GM12875 (cell line): Measurements from ENCODE around the gene CCL19.

Experiments
- H3K4me3 ChIP-seq: one replicate; pipeline ENCODE4 v1.5.1; 2011; ENCODE audit warnings: low read depth, low read length, control low read depth
- CTCF ChIP-seq: IDR thresholded peaks from 2 replicates; pipeline ENCODE4 v1.5.1; 2011; ENCODE audit warnings: low read depth, mild to moderate bottlenecking, control low read depth, inconsistent platforms, low read length, moderate library complexity, borderline replicate concordance; ENCODE audit not compliant: insufficient read depth

The CCL19 gene

GRCh38 chr9:34653151-34654072 lies 37.7 kb downstream of the CCL19 start:
- TF ChIP-seq CTCF: no peak
- H3K4me3 ChIP-seq: no peak overlapping the region

DNA sequence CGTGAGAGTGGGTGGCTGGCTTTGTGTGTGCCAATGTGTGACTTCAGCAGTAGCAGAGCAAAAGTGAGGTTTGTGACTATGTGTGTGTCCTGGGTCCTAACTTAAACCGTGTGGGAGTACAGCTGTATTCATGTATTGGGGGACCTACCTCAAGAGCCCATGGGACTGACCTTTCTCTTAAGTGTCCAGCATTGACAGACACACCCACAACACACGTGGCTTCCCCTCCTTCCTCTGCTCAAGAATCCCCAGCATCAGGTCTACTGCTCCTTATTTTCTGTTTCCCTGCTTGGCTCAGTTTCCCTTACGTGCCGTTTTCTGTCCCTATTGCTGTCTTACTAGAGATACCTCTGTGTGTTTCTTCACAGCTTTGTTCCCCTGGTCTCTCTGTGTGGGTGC lies 38.5 kb downstream of the CCL19 start:
- no peak overlapping the region for H3K4me3 ChIP-seq
- TF ChIP-seq CTCF: no peak

DNA sequence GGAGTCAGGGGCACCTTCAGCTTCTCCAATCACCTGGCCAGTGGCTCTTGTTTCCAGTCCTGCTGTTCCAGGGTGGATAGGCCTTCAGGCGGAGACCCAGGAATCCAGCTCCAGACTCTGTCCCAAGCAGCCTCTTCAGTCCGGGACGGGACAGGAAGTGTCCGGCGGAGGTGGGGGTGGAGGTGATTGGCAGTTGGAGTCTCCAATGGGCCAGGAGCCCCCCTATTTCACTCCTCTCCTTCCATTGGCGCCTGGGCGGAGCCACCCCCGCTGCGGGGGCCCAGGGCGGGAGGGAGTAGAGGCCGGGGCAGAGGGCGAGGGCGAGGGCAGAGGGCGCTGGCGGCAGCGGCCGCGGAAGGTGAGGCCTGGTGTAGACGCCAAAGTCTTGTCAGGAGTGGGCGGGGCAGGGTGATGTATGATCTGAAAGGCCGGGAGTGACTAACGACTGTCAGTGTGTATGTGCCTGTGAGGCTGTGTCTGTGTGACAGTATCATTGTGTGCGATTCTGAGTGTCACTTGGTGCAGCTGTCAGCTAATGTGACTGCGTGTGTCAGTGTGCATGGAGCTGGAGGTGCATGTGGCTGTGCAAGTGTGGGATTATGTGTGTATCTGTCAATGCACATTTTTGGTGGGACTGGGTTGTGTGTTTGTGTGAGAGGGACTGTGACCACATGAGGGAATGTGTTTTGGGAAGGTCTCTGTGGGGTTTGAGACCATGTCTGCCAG lies 39.0 kb downstream of the CCL19 start, which contains the start of gene IL11RA:
Gene IL11RA (plus strand): TSS at position 310 of the 726 bp plus-strand sequence. CDS start 3,033 bp downstream, outside the sequence.
- no peak for TF ChIP-seq CTCF
- no peak within 1 kb of the TSS for H3K4me3 ChIP-seq

- TF ChIP-seq CTCF: no peak
- H3K4me3 ChIP-seq: no peak overlapping the region
Observed at GRCh38 chr9:34651321-34651720, 39.8 kb downstream of the CCL19 start.

- no peak overlapping the region for H3K4me3 ChIP-seq
- no peak for TF ChIP-seq CTCF
Observed at GRCh38 chr9:34650816-34651215, 40.3 kb downstream of the CCL19 start.

GRCh38 chr9:34648673-34649072 lies 42.4 kb downstream of the CCL19 start:
- TF ChIP-seq CTCF: no peak
- no peak overlapping the region for H3K4me3 ChIP-seq
